MM.1S (cell line): Measurements from ENCODE around the gene LRRC4B.
A peak's percentile ranks its signal among the peaks of the same experiment; 100 is the strongest.

ENCODE experiments used
- DNase-seq: peaks from one replicate; pipeline ENCODE4 v3.0.0-alpha.2; 2015
- H2AFZ ChIP-seq: fragments of 300-600 bp; sonication (generic); 2 replicates; pipeline ENCODE4 v1.6.0; 2016; ENCODE audit warnings: antibody characterized with exemption, low read length
- H3F3A ChIP-seq: fragments of 300-600 bp; sonication (generic); 2 replicates; pipeline ENCODE4 v1.6.1; 2016; ENCODE audit warnings: mild to moderate bottlenecking, antibody characterized with exemption, low read length, moderate library complexity, mixed read lengths; ENCODE audit not compliant: insufficient read depth
- H3K27ac ChIP-seq: fragments of 300-600 bp; sonication (generic); 2 replicates; pipeline ENCODE4 v1.5.1; 2016; ENCODE audit warnings: mild to moderate bottlenecking, low read length
- H3K27me3 ChIP-seq: fragments of 300-600 bp; sonication (generic); replicated peaks from 2 replicates; pipeline ENCODE4 v1.6.0; 2016; ENCODE audit warnings: low read length; ENCODE audit not compliant: insufficient read depth
- H3K36me3 ChIP-seq: fragments of 300-600 bp; sonication (generic); replicated peaks from 2 replicates; pipeline ENCODE4 v1.6.1; 2016; ENCODE audit warnings: mild to moderate bottlenecking, low read length, mixed read lengths; ENCODE audit not compliant: insufficient read depth
- H3K4me1 ChIP-seq: fragments of 300-600 bp; sonication (generic); 2 replicates; pipeline ENCODE4 v1.6.1; 2016; ENCODE audit warnings: low read length, mixed read lengths
- H3K4me2 ChIP-seq: fragments of 300-600 bp; sonication (generic); 2 replicates; pipeline ENCODE4 v1.6.0; 2016; ENCODE audit warnings: low read depth, low read length
- H3K4me3 ChIP-seq: fragments of 300-600 bp; sonication (generic); 2 replicates; pipeline ENCODE4 v1.5.1; 2016; ENCODE audit warnings: low read length, mixed read lengths
- H3K79me2 ChIP-seq: fragments of 300-600 bp; sonication (generic); 2 replicates; pipeline ENCODE4 v1.6.1; 2016; ENCODE audit warnings: mixed run types, low read length, mixed read lengths
- H3K9ac ChIP-seq: fragments of 300-600 bp; sonication (generic); 2 replicates; pipeline ENCODE4 v1.6.1; 2016; ENCODE audit warnings: low read length, mixed read lengths
- H3K9me2 ChIP-seq: fragments of 300-600 bp; sonication (generic); replicated peaks from 2 replicates; pipeline ENCODE4 v1.6.1; 2016; ENCODE audit warnings: mild to moderate bottlenecking, low read length, mixed read lengths; ENCODE audit not compliant: insufficient read depth
- H3K9me3 ChIP-seq: fragments of 300-600 bp; sonication (generic); replicated peaks from 2 replicates; pipeline ENCODE4 v1.6.1; 2016; ENCODE audit warnings: mild to moderate bottlenecking, low read length, mixed read lengths; ENCODE audit not compliant: insufficient read depth
- H4K20me1 ChIP-seq: fragments of 300-600 bp; sonication (generic); 2 replicates; pipeline ENCODE4 v1.6.1; 2016; ENCODE audit warnings: mild to moderate bottlenecking, low read length, moderate library complexity, mixed read lengths; ENCODE audit not compliant: insufficient read depth
- EZH2 ChIP-seq: fragments of 300-600 bp; sonication (generic); optimal IDR thresholded peaks from 2 replicates; pipeline ENCODE3; 2017; ENCODE audit warnings: low read depth, mild to moderate bottlenecking, antibody characterized with exemption, low read length, mixed read lengths
- EZH2phosphoT487 ChIP-seq: fragments of 300-600 bp; sonication (generic); IDR thresholded peaks from 2 replicates; pipeline ENCODE4 v1.6.1; 2018; ENCODE audit warnings: antibody characterized with exemption, low read length
- TF ChIP-seq, protein P1 (sequence below): fragments of 300-600 bp; sonication (generic); IDR thresholded peaks from 2 replicates; pipeline ENCODE4 v1.5.1; 2016; ENCODE audit warnings: antibody characterized with exemption, low read length, mixed read lengths

Gene LRRC4B

DNA sequence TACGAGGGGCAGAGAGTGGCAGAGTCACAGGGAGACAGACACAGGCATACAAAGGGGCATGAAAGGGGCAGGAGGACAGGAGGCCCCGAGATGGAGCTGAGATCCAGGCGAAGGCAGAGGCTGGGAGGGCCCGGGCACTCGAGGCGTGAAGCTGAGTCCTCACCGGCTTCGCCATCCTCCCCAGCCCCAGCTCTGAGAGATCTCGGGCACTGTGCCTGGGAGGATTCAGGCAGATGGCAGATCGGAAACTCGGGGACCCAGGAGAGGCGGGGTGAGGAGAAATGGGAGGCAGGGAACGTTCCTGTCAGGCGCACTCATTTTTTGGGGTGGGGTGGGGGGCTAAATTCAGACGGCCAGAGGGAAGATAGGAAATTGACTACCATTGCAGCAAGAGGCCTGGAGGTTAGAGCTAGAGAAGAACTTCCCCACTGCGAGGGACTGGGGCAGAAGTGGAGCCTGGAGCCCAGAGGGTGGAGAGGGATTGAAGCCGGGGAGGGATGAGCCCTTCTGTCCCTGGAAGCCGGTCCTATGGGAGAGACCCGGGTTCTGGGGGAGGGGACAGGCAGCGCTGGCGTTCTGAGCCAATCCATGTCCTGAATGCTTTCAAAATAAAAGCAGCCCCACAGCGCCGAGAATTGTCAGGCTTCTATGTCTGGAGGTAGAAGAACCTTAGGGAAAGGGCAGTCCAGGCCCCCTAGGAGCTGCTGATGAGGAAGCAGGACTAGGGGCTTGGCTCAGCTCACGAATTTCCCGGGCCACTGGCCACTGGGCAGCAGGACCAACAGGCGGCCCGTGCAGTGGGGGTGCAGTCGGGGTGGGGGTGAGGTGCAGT is 12.6 kb downstream of the LRRC4B start:
- H3K9me2 ChIP-seq, result no peaks in the 10 kb centered on the region
- no peak overlapping the region for H2AFZ ChIP-seq
- no peaks in the 10 kb centered on the region for H3F3A ChIP-seq
- H3K79me2 ChIP-seq, result no peaks in the 10 kb centered on the region
- no peaks in the 10 kb centered on the region for H3K4me1 ChIP-seq
- no peak overlapping the region for H3K9ac ChIP-seq
- no peak for DNase-seq
- TF ChIP-seq EZH2phosphoT487 (no peak), EZH2 (no peak)
- TF ChIP-seq, protein P1, sequence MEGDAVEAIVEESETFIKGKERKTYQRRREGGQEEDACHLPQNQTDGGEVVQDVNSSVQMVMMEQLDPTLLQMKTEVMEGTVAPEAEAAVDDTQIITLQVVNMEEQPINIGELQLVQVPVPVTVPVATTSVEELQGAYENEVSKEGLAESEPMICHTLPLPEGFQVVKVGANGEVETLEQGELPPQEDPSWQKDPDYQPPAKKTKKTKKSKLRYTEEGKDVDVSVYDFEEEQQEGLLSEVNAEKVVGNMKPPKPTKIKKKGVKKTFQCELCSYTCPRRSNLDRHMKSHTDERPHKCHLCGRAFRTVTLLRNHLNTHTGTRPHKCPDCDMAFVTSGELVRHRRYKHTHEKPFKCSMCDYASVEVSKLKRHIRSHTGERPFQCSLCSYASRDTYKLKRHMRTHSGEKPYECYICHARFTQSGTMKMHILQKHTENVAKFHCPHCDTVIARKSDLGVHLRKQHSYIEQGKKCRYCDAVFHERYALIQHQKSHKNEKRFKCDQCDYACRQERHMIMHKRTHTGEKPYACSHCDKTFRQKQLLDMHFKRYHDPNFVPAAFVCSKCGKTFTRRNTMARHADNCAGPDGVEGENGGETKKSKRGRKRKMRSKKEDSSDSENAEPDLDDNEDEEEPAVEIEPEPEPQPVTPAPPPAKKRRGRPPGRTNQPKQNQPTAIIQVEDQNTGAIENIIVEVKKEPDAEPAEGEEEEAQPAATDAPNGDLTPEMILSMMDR, result no peak
- H3K36me3 ChIP-seq, result no peaks in the 10 kb centered on the region
- no peak overlapping the region; the same call in 1 of the 2 replicates for H3K4me3 ChIP-seq
- H3K27ac ChIP-seq, result no peak overlapping the region
- peaks cover 91% of the 10 kb centered on the region for H3K27me3 ChIP-seq
- H3K4me2 ChIP-seq, result peak overlapping the region; percentile 98; the same call in 1 of the 2 replicates
- no peaks in the 10 kb centered on the region for H4K20me1 ChIP-seq
- no peaks in the 10 kb centered on the region for H3K9me3 ChIP-seq

DNA sequence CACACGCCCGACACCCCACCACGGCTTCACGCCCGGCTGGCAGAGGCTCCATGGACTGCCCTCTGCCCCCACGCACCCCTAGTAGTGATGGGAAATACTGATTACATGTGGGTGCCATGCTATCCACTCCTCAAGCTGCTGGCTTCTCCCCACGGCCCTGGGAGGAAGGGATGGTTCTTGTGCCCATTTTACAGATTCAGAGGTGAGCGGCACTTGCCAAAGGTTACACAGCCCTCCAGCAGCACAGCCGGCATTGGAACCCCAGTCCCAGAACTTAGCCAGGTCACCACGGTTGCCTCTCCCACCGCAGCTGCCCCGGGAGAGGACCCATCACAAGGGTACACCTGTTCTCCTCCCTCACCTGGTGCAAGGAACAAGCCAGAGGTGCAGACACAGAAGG is 13.2 kb downstream of the LRRC4B start:
- no peak for DNase-seq
- H3K9me2 ChIP-seq, result no peaks in the 10 kb centered on the region
- no peaks in the 10 kb centered on the region for H3K9me3 ChIP-seq
- no peaks in the 10 kb centered on the region for H3F3A ChIP-seq
- H3K4me3 ChIP-seq, result no peak overlapping the region
- H3K27ac ChIP-seq, result no peak overlapping the region
- H3K79me2 ChIP-seq, result no peaks in the 10 kb centered on the region
- H3K9ac ChIP-seq, result no peak overlapping the region
- H2AFZ ChIP-seq, result no peak overlapping the region
- H3K36me3 ChIP-seq, result no peaks in the 10 kb centered on the region
- H4K20me1 ChIP-seq, result no peaks in the 10 kb centered on the region
- TF ChIP-seq EZH2phosphoT487, result no peak
- TF ChIP-seq EZH2, result no peak
- TF ChIP-seq, protein P1, result no peak
- H3K4me2 ChIP-seq, result no peak overlapping the region
- H3K27me3 ChIP-seq, result peaks cover 91% of the 10 kb centered on the region
- H3K4me1 ChIP-seq, result no peaks in the 10 kb centered on the region

DNA sequence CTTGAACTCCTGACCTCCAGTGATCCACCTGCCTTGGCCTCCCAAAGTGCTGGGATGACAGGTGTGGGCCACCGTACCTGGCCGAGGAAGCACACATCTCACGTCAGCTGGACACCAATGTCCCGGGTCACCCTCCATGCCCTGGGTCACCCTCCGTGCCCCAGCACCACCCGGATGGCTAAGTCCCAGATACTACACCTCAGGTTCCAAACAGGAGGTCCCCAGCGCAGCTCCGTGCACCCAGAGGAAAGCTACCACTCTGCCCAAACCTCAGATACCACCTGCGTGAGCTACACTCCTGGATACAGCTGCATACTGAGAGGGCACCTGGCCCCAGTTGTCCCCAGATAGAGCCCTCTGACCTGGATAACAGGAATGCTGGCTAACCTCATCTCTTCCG is 14.0 kb downstream of the LRRC4B start:
- no peak overlapping the region for H3K27ac ChIP-seq
- no peak overlapping the region for H2AFZ ChIP-seq
- no peak for TF ChIP-seq EZH2
- H3K4me2 ChIP-seq, result no peak overlapping the region
- H3K36me3 ChIP-seq, result no peaks in the 10 kb centered on the region
- no peaks in the 10 kb centered on the region for H3F3A ChIP-seq
- no peak overlapping the region for H3K4me3 ChIP-seq
- no peaks in the 10 kb centered on the region for H3K9me2 ChIP-seq
- no peaks in the 10 kb centered on the region for H3K79me2 ChIP-seq
- H3K27me3 ChIP-seq, result peaks cover 91% of the 10 kb centered on the region
- H3K9ac ChIP-seq, result no peak overlapping the region
- DNase-seq, result no peak
- H4K20me1 ChIP-seq, result no peaks in the 10 kb centered on the region
- H3K4me1 ChIP-seq, result no peaks in the 10 kb centered on the region
- no peaks in the 10 kb centered on the region for H3K9me3 ChIP-seq

DNA sequence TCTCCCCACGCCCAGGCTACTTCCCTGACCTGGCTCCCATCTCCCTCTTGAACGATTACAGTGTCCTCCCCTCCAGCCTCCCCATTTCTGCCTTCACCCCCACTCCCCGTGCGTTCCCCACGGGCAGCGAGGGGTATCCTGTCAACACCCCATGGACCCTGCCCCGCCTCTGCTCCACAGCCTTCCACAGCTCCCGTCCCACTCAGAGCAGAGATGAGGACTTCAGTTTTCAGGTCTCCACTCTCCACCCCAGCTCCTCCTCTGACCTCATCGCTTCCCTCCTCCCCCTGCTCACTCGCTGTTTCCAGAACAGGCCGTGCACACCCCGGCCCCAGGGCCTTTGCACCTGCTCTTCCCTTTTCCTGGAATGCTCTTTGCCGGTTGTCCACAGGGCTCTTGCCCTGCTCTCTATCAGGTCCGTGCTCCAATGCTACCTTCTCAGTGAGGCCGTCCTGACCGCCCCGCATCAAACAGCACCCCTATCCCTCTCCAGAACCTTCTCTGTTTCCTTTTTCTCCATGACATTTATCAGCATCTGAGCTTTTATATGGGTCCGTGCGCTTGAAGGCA is 15.0 kb downstream of the LRRC4B start:
- H3K27me3 ChIP-seq, result peaks cover 91% of the 10 kb centered on the region
- no peaks in the 10 kb centered on the region for H3F3A ChIP-seq
- H3K4me1 ChIP-seq, result no peaks in the 10 kb centered on the region
- no peak overlapping the region for H3K4me2 ChIP-seq
- H3K4me3 ChIP-seq, result no peak overlapping the region
- TF ChIP-seq, protein P1, result no peak
- TF ChIP-seq EZH2, result no peak
- TF ChIP-seq EZH2phosphoT487, result no peak
- no peaks in the 10 kb centered on the region for H3K9me3 ChIP-seq
- no peaks in the 10 kb centered on the region for H3K36me3 ChIP-seq
- H4K20me1 ChIP-seq, result no peaks in the 10 kb centered on the region
- H2AFZ ChIP-seq, result no peak overlapping the region
- H3K9me2 ChIP-seq, result no peaks in the 10 kb centered on the region
- H3K79me2 ChIP-seq, result no peaks in the 10 kb centered on the region
- no peak overlapping the region for H3K27ac ChIP-seq
- H3K9ac ChIP-seq, result no peak overlapping the region
- no peak for DNase-seq
